GM12891 (cell line): Measurements from ENCODE around the gene FHAD1.

ENCODE experiments used
- DNase-seq: peaks from one replicate; pipeline ENCODE4 v3.0.0; 2011; ENCODE audit warnings: low spot score; ENCODE audit not compliant: insufficient read length
- FAIRE-seq: peaks from 2 replicates; lab custom pipeline; 2011; peaks lifted over from hg19 to GRCh38; lab: Jason Lieb, UNC
- PAX5 ChIP-seq: IDR thresholded peaks from 2 replicates; pipeline ENCODE4 v1.6.1; 2011; ENCODE audit warnings: low read length, moderate library complexity, mild to moderate bottlenecking; ENCODE audit not compliant: insufficient read depth, severe bottlenecking
- POLR2A ChIP-seq: IDR thresholded peaks from 2 replicates; pipeline ENCODE4 v1.6.1; 2011; ENCODE audit warnings: low read depth, low read length, control low read depth
- POLR2AphosphoS5 ChIP-seq: IDR thresholded peaks from 2 replicates; pipeline ENCODE4 v1.6.1; 2011; ENCODE audit warnings: low read depth, low read length, control low read depth
- POU2F2 ChIP-seq: IDR thresholded peaks from 2 replicates; pipeline ENCODE4 v1.6.1; 2011; ENCODE audit warnings: low read depth, mild to moderate bottlenecking, control low read depth, low read length, moderate library complexity
- SPI1 ChIP-seq: IDR thresholded peaks from 2 replicates; pipeline ENCODE4 v1.6.1; 2011; ENCODE audit warnings: low read depth, low read length, control low read depth
- TAF1 ChIP-seq: IDR thresholded peaks from 2 replicates; pipeline ENCODE4 v1.6.1; 2011; ENCODE audit warnings: low read depth, low read length, control low read depth

FHAD1 gene

GRCh38 chr1:15343099-15343498 is 96.1 kb downstream of the FHAD1 start:
- TF ChIP-seq TAF1, result no peak
- no peak for TF ChIP-seq POLR2AphosphoS5
- TF ChIP-seq SPI1, result no peak
- TF ChIP-seq PAX5, result no peak
- TF ChIP-seq POU2F2, result no peak
- no peak for TF ChIP-seq POLR2A
- DNase-seq (no peak), FAIRE-seq (no peak)

- DNase-seq (no peak), FAIRE-seq (no peak)
These were observed 96.7 kb downstream of the FHAD1 start for GRCh38 chr1:15343729-15344128.

GRCh38 chr1:15344380-15344779 is 97.4 kb downstream of the FHAD1 start:
- DNase-seq, result no peak
- TF ChIP-seq SPI1 (no peak), PAX5 (no peak), POLR2A (no peak), POU2F2 (no peak), POLR2AphosphoS5 (no peak), TAF1 (no peak)
- FAIRE-seq, result no peak

More at GRCh38 chr1:15343729-15344128, 96.7 kb downstream of the FHAD1 start:
- TF ChIP-seq POLR2A (no peak), TAF1 (no peak), PAX5 (no peak), POU2F2 (no peak), SPI1 (no peak)

GRCh38 chr1:15344800-15345704 is 98.0 kb downstream of the FHAD1 start:
- DNase-seq, result no peak
- FAIRE-seq, result no peak
- no peak for TF ChIP-seq TAF1

GRCh38 chr1:15345705-15346345 is 98.8 kb downstream of the FHAD1 start:
- FAIRE-seq (peak; percentile 35), DNase-seq (peak; percentile 59)
- TF ChIP-seq POU2F2 (no peak), SPI1 (0 out of 2 replicates have a peak, but pooled peaks have one; percentile 4), POLR2A (no peak)

GRCh38 chr1:15346346-15347030 is 99.5 kb downstream of the FHAD1 start:
- TF ChIP-seq POU2F2, result no peak
- no peak for TF ChIP-seq SPI1
- no peak for TF ChIP-seq PAX5
- TF ChIP-seq TAF1, result no peak
- TF ChIP-seq POLR2A, result no peak
- TF ChIP-seq POLR2AphosphoS5, result no peak
- DNase-seq (no peak), FAIRE-seq (no peak)

- DNase-seq, result no peak
- FAIRE-seq, result peak; percentile 55
- TF ChIP-seq SPI1, result no peak
- no peak for TF ChIP-seq TAF1
- no peak for TF ChIP-seq POLR2AphosphoS5
- no peak for TF ChIP-seq POLR2A
- no peak for TF ChIP-seq PAX5
- TF ChIP-seq POU2F2, result no peak
These were observed 100.2 kb downstream of the FHAD1 start for GRCh38 chr1:15347182-15347581.

- FAIRE-seq, result no peak
- TF ChIP-seq POU2F2, result no peak
- no peak for DNase-seq
These were observed 101.6 kb downstream of the FHAD1 start for GRCh38 chr1:15348648-15349047.

GRCh38 chr1:15349133-15349532 is 102.1 kb downstream of the FHAD1 start:
- TF ChIP-seq TAF1 (no peak), POU2F2 (no peak), POLR2A (no peak)
- no peak for FAIRE-seq

GRCh38 chr1:15350151-15350550 is 103.1 kb downstream of the FHAD1 start:
- DNase-seq, result no peak
- FAIRE-seq, result no peak
- TF ChIP-seq PAX5, result no peak
- no peak for TF ChIP-seq TAF1
- TF ChIP-seq SPI1, result no peak
- TF ChIP-seq POU2F2, result no peak
- TF ChIP-seq POLR2A, result no peak
- TF ChIP-seq POLR2AphosphoS5, result no peak

More at GRCh38 chr1:15349133-15349532, 102.1 kb downstream of the FHAD1 start:
- no peak for DNase-seq
